IPS-18c (cell line): ENCODE data around the gene SFXN5.

ENCODE experiments used
- H3K4me3 ChIP-seq: 2 replicates; pipeline ENCODE4 v1.7.0; 2013; ENCODE audit warnings: low read depth, mild to moderate bottlenecking, low read length, moderate library complexity; ENCODE audit not compliant: insufficient read depth
- H3K9me3 ChIP-seq: one replicate; pipeline ENCODE4 v1.6.1; 2013; ENCODE audit warnings: mild to moderate bottlenecking, low read length, moderate library complexity; ENCODE audit not compliant: control insufficient read depth, insufficient read depth

Gene SFXN5

GRCh38 chr2:72982219-72982618 lies 89.3 kb downstream of the SFXN5 start:
- H3K4me3 ChIP-seq, result no peak overlapping the region
- no peaks in the 10 kb centered on the region for H3K9me3 ChIP-seq

DNA sequence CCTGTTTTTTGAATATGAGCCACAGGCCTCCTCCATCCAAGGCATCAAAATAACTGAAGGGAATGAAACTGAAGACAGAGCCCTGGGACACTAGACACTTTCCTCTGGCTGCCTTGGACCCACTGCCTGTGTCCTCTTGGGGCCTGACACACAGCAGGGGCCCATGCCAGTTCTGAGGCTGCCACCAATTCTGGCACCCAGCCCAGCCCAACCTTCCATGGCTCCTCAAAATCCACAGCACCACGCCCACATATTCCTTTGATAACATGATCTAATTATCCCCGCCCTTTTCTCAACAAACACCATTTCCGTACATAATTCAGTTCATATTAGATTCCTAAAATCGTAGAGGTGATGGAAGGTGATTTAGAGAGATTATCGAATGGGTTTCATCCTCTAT lies 90.0 kb downstream of the SFXN5 start:
- Histone ChIP-seq H3K4me3 (no peak overlapping the region), H3K9me3 (no peaks in the 10 kb centered on the region)

GRCh38 chr2:72980535-72981217 lies 90.8 kb downstream of the SFXN5 start:
- Histone ChIP-seq H3K4me3 (no peak overlapping the region), H3K9me3 (no peaks in the 10 kb centered on the region)

GRCh38 chr2:72979896-72980295 lies 91.6 kb downstream of the SFXN5 start:
- Histone ChIP-seq H3K9me3 (no peaks in the 10 kb centered on the region), H3K4me3 (no peak overlapping the region)

- Histone ChIP-seq H3K4me3 (0 out of 2 replicates have a peak overlapping the region, but pooled peaks have one; percentile 1), H3K9me3 (no peaks in the 10 kb centered on the region)
Observed at GRCh38 chr2:72975017-72975416, 96.5 kb downstream of the SFXN5 start.

DNA sequence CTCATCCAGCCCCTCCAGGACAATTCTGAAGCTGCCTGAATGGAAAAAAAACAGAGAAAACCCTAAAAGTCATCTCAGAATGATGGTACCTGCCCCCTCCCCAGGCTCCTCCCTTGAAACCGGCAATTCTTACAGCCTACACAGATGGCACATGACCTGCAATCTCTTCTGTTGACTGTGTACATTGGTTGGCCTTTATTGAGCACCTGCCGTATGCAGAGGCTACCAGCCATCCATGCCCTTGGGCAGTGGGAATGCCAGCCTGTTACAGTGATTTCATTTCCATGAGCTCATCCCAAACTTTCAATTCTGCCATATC lies 97.1 kb downstream of the SFXN5 start:
- H3K4me3 ChIP-seq, result peak overlapping the region; percentile 1; the same call in 1 of the 2 replicates

DNA sequence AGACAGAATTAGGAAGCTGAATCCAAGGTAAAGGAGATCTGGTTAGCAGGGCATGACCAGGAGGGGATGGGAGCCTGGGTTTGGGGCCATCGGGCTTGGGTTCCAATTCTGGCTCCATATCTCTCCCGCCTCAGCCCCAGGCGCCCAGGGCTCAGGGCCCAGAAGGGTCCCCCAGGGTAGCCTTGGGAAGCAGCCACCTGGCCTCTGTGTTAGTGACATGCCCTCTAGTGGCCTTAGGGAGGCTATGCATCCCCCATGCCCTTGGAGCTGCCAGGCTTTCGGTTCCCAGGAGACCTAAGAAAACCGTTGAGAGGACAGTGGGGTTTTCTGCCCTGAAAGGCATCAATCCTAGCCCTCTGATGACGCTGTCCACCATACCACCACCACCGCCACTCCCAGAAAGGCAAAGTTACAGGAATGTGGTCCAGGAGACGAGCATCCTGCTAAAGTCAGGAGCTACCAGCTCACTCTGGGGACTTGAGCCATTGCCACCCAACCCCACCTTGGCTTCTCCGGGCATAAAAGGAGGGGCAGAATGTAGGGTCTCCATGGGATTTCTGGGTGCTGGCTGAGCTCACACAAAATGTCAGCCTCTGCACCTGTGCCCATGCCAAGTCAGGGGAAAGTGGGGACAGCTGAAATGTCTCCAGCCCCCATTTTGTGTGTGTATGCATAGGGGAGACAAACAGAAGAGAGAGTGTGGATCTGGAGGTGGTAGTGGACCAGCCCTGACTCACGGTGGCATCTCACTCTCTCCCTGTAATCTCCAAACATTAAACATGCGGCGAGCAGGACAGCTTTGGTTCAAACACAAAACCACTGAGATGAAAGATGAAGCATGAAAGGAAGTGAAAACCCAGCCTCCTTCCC lies 97.7 kb downstream of the SFXN5 start:
- H3K9me3 ChIP-seq, result no peaks in the 10 kb centered on the region
- no peak overlapping the region for H3K4me3 ChIP-seq

More for the DNA sequence above, 97.1 kb downstream of the SFXN5 start:
- no peaks in the 10 kb centered on the region for H3K9me3 ChIP-seq

- Histone ChIP-seq H3K9me3 (no peaks in the 10 kb centered on the region), H3K4me3 (no peak overlapping the region)
Observed at GRCh38 chr2:72973137-72973535, 98.4 kb downstream of the SFXN5 start.

GRCh38 chr2:72972352-72973136 lies 99.0 kb downstream of the SFXN5 start:
- no peaks in the 10 kb centered on the region for H3K9me3 ChIP-seq
- no peak overlapping the region for H3K4me3 ChIP-seq

GRCh38 chr2:72971036-72971435 lies 100.5 kb downstream of the SFXN5 start:
- Histone ChIP-seq H3K4me3 (no peak overlapping the region), H3K9me3 (peaks cover 3% of the 10 kb centered on the region)

DNA sequence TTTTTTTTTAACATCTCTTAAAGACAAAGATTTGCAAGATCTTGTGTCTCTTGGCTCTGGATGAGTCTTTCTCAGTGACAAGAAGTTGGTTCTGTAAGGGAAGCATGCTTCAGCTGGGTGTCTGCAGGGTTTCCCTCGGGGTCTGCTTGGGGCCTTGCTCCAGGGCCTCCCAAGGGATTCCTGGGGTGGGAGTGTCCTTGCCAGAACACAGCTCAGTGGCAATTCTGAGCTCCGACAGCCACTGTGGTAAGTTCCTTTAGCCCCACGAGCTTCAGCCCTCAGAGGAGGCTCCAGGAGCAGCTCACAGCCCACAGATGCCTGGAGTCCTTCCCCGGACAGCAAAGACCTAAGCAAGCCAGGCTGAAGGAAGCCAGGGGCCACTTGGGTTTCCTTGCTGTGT lies 101.8 kb downstream of the SFXN5 start:
- Histone ChIP-seq H3K4me3 (no peak overlapping the region), H3K9me3 (peaks cover 3% of the 10 kb centered on the region)

DNA sequence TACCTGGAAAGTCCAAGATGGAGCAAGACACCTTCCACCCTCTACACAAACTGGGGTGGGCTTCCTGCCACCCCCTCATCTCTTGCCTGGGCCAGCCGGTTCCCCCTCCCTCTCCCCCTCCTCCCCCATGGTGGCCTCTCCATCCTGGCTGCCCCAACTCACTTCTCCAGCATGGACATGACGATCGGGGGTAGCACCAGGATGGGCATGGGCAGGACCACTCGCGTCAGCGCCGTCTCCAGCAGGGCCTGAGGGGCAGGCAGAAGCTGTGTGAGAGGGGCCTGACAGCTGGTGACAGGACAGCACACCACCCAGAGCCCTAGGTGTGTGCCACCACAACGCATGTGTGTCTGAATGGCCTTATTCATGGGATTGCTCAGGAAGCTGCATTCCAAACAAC lies 103.2 kb downstream of the SFXN5 start:
- Histone ChIP-seq H3K4me3 (no peak overlapping the region), H3K9me3 (peaks cover 3% of the 10 kb centered on the region)

GRCh38 chr2:72965770-72966450 lies 105.6 kb downstream of the SFXN5 start:
- no peak overlapping the region for H3K4me3 ChIP-seq
- H3K9me3 ChIP-seq, result peaks cover 3% of the 10 kb centered on the region

- Histone ChIP-seq H3K4me3 (no peak overlapping the region), H3K9me3 (peaks cover 3% of the 10 kb centered on the region)
Observed at GRCh38 chr2:72965016-72965415, 106.5 kb downstream of the SFXN5 start.

DNA sequence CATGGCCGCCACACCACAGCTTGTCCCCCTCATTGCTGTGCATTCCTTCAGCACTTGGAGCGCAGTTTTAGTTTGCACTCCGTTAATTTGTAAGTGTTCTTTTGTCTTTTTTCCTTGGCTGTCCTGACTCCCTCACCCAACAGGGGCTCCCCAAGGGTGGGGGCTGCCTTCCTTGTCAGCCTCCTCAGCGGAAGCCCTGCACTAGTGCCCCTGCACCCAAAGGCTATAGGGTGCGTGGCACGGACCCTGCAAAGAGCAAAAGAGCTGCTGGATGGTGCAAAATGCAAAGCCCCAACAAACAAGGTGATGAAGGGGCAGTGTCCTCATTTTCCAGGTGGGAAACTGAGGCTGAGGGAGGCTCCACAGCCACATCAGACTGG lies 107.4 kb downstream of the SFXN5 start:
- Histone ChIP-seq H3K9me3 (peaks cover 3% of the 10 kb centered on the region), H3K4me3 (no peak overlapping the region)

- H3K4me3 ChIP-seq, result no peak overlapping the region
- peaks cover 3% of the 10 kb centered on the region for H3K9me3 ChIP-seq
Observed at GRCh38 chr2:72963423-72964145, 107.9 kb downstream of the SFXN5 start.

DNA sequence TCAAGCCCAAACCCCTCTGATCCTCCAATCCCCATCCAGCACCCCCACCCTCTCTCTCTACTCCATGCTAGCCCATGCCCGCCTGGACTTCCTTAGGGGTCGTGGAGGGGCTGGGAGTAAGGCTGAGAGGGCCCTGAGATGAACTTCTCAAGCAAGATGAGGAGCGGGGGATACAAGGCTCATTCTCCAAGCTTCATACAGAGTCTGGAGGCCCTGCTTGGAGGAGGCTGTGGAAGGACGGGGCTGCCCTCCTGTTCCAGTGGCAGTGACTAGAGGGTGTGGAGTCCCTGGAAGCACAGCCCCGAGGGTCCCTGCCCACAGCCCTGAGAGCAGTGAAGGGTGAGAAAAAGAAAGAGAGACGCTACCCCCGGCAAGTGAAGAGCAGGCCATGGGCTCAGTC lies 108.6 kb downstream of the SFXN5 start:
- peaks cover 3% of the 10 kb centered on the region for H3K9me3 ChIP-seq
- no peak overlapping the region for H3K4me3 ChIP-seq
